Measurements from ENCODE around the gene DCT.

Gene DCT

DNA sequence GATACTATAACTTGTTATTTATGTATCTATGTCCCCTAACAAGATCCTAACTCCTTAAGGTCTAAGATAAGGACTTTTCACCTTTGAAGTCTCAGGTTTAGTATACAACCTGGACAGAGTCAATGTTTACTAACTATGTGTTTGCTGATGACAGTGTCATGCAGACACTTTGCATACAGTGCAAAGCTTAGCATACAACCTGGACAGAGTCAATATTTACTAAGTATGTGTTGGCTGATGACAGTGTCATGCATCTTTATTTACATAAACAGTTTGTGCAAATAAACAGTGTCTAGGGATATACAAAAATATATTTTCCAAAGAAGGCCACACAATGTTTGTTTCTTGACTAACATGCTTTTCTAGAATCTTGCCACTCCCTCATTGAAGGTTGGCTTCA is 34.7 kb downstream of the DCT start:
- no peak for DNase-seq

DNA sequence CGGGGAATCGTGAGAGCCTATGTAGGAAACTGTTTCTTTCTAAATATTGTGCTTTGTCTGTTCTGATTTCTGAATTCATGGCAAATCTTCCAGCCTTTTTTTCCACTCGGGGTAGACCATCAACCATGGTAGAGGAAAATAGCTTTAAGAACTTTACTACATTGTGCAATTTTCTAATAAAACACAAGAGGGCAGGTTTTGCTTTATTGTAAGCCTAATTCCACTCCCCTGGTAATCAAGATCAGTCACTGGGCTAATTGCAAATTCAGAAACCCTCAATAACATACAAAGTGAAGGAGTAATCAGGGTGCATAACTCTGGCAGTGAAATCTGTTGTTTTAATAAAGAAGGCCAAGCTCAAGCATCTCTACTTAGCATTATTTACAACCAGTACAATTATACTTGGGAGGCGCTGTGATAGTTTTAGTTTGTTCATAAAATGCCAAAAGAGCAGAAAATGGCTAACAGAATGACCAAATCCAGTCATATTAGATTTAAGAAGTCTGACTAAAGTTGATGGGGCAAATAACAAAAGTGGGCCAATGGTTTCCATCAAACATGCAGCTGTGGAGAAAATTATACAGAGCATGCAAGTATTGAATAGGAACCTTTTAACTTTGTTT is 43.8 kb downstream of the DCT start:
- no peak for DNase-seq

DNA sequence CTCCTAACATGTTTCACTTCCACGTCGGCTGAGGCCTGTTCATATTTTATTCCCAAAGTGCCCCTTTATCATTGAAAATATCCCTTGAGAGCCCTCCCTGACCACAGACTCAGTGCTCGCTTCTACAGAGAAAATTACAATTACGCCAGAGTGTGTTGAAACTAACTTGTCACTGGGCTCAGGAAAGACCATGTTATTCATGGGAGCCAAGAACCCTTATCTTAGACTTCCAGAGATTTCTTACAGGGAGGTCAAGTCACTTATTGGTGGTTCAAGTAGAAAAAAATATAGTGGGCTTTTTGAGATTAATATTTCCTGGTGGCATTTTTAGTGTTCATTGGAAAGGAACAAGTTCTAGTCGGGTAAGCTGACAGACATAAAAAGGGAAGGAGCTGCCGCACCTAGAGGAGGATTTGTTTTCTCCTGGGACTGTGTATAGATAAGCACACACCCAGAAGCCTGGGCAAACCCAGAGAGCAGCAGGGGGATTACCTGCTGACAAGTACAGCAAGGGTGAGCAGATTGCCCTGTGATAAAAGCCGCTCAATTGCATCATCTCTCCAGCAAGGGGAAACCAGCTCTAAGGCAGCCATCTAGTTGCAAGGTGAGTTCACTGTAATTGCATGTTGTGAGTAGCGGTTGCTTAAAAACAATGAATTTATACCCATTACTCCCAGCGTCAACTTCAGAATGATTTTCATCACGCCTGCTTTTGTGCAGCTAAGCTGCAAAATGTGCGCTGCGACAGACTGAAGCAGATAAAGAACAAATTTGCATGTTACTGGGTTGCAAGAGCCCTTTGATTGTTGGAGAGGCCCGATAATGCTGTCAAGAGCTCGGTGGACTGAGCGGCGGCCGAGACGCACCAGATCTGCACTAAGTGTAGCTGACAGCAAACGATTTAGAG is 46.2 kb downstream of the DCT start:
- no peak for DNase-seq

DNA sequence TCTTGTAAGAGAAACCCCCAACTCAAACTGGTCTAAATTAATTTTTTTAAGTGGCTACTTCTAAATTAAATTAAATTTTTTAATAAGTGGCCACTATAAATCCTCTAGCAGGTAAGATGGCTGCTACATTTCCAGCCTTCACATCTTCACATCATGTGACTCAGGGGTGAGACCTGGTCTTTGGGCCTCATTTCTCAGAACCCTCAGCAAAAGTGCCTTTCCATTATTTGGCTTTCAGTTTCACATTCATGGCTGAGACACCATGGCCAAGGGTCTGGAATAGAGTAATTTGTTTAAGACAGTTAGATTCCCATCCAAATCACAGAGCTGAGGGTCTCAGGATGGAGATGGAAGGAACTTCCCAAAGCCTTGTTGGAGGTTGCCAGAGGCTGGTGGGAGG is 47.5 kb downstream of the DCT start:
- no peak for DNase-seq

DNA sequence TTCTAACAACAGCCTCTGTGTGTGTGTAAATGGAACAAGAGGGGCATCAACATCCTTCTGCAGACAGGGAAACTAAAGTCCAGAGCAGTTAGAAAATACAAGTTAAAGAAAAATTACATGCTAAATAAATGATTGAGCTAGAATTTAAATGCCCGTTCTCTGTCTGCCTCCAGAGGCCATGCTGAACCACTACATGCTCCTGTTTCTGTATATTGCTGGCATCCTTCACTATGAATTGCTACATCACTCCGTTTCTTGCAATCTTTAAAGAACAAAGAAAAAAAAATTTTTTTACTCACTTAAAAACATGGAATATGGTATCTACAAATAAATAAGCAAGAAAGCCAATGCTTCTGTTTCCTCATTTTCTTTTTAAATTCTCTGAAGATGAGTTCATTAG is 47.9 kb downstream of the DCT start:
- no peak for DNase-seq

DNA sequence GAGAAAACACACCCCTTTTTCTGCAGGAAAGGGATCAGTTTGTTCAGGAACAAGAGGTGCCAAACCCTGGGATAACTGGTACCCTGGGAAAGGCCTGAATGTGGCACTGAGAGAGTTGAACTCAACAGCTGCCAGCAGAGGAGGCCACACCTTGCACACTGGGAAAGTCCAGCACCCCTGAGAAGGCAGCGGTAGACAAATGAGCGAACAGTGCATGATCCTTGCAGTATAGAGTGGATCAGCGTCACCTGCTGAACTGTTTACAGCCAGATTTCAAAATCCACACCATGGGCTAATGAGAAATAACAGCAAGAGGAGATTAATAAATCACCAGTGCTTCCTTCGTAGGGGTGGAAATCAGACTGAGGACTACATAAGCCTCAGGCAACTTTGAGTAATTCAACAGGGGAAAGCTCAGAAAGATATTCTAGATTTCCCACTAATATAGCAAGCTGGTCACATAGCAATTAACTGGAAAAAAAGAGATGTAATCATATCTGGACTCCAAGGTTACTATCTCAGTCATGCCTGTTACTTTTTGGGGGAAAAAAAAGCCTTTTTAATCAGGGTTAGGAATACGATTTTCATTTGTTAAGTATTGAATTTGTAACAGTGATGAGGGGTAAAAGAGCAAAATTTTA is 52.0 kb downstream of the DCT start:
- no peak for DNase-seq

DNA sequence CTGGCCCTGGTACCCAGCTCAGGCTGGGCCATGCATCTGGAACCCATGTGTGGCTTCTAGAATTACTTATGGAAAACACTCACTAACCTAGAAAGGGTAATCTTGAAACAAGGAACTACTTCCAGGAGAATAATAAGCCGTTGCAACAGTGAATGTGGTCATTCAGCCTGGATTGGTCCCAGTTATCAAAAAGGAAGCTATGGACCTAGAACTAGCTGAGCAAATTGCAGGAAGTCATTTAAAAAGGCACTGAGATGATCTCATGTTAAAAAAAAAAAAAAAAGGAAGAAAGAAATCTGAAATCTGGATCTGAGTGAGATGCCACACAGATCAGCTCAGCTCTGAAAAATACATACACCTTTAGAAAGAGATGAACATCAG is 59.6 kb downstream of the DCT start:
- DNase-seq, result no peak

DNA sequence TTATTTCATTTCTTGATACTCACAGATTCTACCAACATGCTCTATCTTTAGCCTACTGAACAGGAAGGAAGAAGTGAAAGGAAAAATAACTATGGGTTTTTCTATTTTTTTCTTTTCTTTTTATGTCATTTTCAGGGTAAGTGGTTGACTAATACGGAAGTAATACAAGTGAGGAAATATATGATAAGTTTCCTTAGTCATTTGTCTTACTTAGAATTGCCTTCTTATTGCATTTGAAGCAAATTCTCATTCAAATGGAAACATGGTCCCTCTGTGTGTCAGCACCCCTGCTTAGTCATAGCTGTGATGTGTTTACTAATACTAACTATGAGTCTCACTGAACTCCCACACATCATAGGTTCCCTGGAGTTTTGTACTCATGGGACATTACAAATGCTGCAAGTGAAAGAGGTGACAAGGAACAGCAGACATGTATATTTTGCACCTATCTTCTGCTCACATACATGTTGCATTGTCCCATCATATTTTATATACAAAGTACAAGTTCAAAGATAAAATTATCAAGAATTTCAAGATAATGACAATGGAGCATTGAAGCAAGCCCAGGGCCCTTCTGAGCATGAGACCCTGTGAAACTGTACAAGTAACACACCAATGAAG is 60.1 kb downstream of the DCT start:
- no peak for DNase-seq

DNA sequence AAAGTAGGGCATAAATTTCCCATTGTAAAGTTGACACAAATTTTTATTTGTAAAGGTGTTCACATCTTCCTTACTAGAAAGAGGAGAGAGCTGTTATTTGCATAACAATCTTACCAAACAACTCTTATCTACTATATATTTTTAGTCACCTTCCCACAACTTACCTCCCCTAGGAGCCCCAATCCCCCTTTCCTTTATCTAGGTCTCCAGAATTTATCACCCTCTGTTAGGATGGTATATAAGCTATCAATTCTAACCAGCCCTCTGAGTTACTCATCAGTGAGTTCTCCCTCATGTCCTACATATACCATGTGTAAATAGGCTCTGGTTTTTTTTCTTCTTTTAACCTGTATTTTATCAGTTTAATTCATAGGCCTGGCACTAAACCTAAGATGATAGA is 62.2 kb downstream of the DCT start:
- DNase-seq, result no peak

DNA sequence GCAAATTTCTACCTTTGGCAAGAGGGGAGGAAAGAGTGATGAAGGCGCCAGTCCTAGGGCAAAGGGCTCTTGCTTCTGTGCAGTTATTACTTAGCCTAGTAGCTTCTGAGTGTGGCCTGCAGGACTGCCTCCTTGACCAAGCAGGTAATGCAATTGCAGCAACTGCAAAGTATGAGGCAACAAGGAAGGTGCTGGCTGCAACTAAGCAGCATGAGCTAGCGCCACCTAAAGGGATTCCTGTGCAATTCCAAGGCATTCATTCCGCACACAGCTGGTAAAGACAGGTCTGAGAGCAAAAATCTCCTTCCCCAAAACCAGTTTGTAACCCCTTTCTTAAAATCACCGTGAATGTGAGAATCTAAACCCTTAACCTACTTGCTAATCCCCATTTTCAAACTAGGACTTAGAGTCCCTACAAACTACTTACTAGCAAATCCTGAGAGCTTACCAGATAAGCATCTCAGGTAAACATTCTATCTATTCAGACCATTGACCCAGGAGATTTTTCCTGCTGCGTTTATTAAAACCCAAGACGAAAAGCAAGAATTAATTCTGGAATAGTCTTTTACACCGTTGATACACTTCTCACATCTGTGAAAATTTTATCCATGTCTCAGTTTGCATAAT is 62.9 kb downstream of the DCT start:
- no peak for DNase-seq

DNA sequence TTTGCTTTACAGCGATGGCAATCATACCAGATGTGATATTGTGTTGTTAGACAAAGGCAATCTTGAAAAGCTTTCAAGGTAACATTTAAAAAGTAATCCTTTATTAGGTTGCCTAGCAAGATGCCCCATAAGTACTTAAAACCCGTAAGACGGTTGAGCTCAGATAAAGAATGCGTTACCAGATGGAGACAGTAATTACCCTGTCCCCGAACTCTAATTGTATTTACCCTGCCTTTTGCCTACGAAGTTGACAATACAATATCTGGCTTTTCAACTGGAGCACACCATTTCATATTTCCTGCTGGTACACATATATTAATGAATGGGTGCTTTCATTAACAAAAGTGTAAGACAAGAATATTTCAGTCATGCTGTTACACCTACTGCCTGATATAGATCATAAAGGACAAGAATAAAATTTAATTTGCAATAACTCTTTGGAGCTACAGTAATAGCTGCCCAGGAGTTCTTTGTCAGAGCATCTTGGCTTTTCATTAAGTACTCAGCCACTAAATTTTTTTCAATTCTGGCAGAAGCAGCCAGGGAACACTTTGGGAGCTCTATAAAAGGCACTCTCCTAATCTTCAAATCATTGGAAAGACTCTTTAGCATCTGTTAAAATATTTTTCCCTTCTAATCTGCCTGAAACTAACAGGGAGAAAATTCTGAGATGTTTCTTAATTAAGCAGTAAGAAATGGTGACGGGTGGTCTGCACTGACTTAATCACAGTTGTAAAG is 63.8 kb downstream of the DCT start:
- DNase-seq, result no peak

DNA sequence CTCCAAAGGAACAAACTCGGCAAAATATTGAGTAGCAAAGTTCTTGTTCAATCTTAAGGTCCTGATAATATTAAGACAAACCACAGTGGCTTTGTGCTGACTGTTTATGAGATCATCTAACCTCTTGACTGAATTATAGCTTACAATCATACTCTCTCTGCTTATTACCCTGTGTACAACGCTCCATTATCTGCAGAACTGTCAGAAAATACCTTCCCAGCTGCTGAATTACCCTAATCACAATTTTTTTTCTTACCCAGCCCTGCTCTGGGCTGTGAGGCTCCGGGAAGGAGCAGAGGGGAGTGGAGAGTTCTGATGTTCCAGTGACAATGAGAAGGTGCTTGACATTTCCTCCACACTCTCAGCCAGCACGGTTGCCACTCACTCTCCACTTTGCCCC is 64.8 kb downstream of the DCT start:
- DNase-seq, result no peak

DNA sequence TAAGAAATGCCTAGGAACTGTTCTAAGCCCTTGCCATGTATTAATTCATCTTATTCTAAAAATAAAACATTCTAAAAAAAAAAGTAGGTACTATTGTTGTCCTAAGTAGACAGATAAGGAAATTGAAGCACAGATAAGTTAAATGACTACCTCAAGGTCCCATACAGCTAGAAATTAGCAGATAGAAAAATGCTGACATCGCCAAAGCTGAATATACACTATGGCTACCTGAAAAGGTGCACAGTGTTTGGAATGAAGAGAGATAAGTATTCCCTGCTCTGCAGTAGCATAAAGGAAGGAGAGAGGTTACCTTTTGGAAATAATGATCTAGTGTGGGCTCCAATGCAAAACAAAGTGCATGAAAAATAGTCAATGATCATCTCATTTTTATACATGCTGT is 65.3 kb downstream of the DCT start:
- DNase-seq, result no peak

DNA sequence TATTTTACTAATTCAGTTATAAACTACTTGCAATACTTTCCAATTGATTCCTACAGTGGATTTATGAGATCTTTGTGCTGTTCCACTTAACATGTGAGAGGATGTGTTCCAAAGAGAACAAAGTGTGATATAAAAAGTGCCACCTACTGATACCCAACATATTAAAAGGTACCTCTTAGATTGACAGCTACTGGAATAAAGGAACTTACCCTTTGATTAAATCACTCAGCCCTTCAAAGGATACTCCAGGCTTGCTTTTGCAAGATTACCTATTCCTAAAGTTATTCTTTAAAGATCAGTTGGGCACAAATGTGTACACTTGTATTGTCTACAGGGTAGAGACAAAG is 65.9 kb downstream of the DCT start:
- DNase-seq, result no peak

DNA sequence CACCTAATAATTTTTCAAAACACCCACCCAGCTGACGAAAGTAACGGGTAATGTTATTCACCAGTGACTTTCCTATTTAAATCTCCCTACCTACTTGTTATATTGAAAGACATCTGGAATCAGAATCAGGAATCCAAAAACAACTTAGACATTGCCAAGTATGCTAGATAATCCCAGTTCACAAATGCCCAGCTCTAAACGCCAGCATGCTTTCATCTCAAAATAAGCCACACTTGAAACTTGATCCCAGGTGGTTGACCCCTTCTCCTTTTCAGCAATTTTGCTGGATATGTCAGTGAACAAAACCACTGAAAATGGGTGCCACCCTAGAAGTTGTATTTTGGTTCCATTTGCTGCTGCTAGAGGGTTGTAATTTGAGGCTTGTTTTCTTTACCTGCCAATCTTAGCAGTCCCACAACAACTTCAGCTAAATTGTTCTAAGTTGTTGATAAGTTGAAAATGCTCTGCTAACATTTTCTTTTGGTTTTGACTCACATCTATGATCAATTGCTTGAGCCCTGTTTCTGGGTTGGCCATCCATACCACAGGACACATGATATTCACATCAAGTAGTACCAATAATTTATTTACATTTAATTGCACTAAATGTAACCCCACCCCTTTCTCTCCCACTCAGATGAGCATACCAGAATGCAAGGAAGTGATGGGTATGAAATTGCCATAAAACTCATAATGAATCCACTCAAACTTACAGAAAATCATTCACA is 66.4 kb downstream of the DCT start:
- DNase-seq, result no peak

DNA sequence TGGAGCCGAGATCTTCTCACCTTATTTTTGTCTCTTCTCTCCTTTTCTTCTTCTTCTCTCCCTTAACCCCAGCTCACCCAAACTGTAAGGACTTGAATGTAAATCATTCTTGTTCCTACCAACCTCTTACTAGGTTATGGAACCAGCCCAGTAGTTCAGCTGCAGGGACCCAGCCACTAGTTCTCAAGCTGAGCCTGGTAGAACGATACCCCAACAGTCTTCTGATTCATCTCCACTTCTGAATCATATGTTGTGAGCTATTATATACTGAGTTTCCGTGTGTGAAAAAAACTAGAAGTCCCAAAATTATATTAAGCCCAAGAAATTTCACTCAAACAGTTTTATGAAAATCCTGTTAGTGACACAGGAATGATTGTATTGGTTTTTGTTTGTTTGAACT is 67.7 kb downstream of the DCT start:
- DNase-seq, result no peak

DNA sequence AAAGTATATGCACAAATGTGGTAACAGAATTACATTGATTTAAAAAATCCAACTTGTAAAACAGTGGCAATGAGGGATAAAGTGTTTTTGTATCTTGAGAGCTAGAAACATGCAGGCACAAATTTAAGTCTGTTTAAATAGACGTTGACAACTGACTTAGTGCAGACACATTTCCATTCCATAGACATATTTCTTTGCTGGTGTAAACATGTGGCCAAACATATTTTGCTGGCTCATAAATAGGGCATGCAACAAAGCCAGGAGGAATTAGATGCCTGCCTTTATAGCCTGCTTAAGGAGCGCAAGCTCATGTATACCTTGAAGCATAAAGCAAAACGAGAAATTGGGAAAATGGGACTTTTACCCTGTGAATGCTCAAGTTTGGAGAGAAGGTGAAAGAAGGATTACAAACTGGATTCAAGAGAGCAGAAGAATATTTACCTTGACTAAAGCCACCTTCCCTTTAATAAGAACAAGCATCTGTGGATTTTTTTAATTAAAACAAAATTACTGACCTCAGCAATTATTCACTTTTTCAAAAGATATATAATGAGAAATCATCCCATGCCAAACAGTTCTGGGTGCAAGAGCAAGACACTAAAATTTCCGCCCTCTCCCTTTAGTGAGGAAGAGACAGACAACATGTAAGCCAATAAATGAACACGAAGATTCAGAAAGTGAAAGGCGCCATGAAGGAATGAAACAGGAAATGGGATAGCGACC is 71.0 kb downstream of the DCT start:
- no peak for DNase-seq

DNA sequence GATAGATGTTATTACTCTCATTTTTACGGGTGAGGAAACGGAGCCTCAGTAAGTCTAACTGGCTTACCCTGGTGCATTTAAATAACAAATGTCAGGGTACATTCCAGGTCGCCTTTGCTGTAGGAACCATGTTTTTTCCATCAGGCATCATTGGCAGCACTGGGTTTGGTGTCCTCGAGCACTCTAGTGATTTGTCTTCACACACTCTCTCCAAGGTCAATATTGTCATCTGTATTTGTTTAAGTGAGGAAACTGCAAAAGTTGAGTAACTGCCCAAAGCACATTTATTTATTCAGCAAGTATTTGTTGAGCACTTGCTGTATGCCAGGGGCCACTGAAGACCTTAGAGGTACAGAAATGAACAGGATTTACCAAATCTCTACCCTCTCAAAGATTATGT is 78.6 kb downstream of the DCT start:
- no peak for DNase-seq

DNA sequence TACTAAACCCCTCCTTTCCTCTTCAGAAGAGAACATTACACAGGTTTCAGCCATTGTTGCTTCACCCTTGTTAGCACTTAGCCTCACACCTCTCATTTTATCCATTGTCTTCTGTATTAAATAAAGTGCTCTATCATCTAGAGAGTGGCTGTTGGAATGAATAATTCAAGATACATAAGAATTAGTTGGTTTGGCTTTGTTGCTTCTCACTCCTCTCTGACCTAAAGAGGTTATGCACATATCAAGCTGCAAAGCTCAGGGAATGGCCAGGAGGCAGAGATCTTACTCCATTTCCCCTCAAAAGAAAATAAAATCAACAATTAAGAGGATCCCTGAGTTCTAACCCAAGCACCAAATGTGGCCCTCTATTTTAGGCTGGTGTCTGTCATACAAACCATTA is 79.7 kb downstream of the DCT start:
- no peak for DNase-seq

DNA sequence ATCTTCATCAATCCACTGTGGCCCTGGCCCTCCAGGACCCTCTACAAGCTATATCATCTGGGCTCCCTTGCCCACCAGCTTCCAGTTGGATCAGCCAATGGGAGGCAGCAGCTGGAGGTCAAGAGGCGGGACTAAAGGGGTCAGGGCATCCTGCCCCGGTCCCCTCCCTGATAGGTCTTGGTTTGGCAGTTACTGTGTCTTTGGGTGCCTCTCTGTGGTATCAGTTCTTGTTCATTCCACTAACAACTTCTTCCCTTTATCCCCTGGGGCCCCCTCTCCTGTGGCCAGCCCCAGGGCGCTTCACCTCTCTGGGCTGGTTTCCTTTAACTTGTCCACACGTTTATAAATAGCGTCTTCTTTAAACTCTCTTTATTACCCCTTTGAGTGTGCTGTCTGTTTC is 83.6 kb downstream of the DCT start:
- no peak for DNase-seq

DNA sequence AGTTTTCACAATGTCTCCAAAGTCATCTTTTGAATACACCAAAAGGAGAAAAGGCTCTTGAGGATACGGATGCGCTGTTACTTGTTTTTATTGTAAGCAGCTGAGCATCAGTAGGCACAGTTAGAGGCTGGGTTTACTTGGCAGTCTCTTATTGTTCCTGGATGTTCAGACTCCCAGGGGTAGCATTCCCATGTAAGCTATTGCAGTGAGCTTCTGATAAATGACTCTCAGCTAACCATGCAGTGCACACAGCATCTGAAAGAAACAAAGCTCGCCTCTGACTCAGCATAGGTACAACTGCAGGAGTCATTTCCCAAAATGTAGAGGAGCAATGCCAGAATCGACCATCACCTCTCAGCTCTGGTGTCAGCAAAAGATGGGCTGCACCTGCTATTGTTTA is 84.8 kb downstream of the DCT start:
- no peak for DNase-seq

Measured in CD4-positive, alpha-beta T cell treated with Interferon gamma for 1 hour (primary cell).